GM19463 (cell line): ENCODE results near the gene KHDC1L.
"Not testable (repeated sequence)": the region's sequence is repeated elsewhere in the genome, so short reads cannot be mapped to it uniquely, and the experiment has no call there.

Experiments
- ATAC-seq: cut with Tn5 transposase; IDR thresholded peaks from one replicate; pipeline ENCODE4 v1.9.1; 2021; ENCODE audit warnings: mild to moderate bottlenecking, moderate library complexity; ENCODE audit not compliant: unreplicated experiment

KHDC1L gene

GRCh38 chr6:73225396-73225795 is at the start of gene KHDC1L:
Gene KHDC1L (minus strand): TSS chr6:73225496. CDS start chr6:73225408, 88 bp downstream.
- no peak for ATAC-seq

- not testable (repeated sequence) for ATAC-seq
These were observed 44.0 kb upstream of the KHDC1L start for GRCh38 chr6:73269296-73269695.

- ATAC-seq, result not testable (repeated sequence)
These were observed 43.6 kb upstream of the KHDC1L start for GRCh38 chr6:73268896-73269295.

- ATAC-seq, result no peak
These were observed 39.1 kb upstream of the KHDC1L start for GRCh38 chr6:73264446-73264845.

- ATAC-seq, result no peak
These were observed 38.2 kb upstream of the KHDC1L start for GRCh38 chr6:73263570-73263909.

GRCh38 chr6:73262671-73263569 is 37.6 kb upstream of the KHDC1L start, which contains the start of gene KHDC1:
Gene KHDC1 (minus strand): TSS chr6:73263196. CDS start chr6:73242517, 20,679 bp downstream.
- ATAC-seq, result peak; percentile 94

- ATAC-seq, result no peak
These were observed 33.4 kb upstream of the KHDC1L start for GRCh38 chr6:73258721-73259120.

GRCh38 chr6:73254323-73254722 is 29.0 kb upstream of the KHDC1L start:
- ATAC-seq, result not testable (repeated sequence)

- no peak for ATAC-seq
These were observed 27.4 kb upstream of the KHDC1L start for GRCh38 chr6:73252703-73253102.

GRCh38 chr6:73250016-73250415 is 24.7 kb upstream of the KHDC1L start:
- no peak for ATAC-seq

- no peak for ATAC-seq
These were observed 23.1 kb upstream of the KHDC1L start for GRCh38 chr6:73248192-73248903.

- ATAC-seq, result no peak
These were observed 16.7 kb upstream of the KHDC1L start for GRCh38 chr6:73242001-73242400.

- no peak for ATAC-seq
These were observed 15.4 kb upstream of the KHDC1L start for GRCh38 chr6:73240730-73241129.

- ATAC-seq, result no peak
These were observed 11.0 kb upstream of the KHDC1L start for GRCh38 chr6:73236144-73236750.

GRCh38 chr6:73234733-73235132 is 9.4 kb upstream of the KHDC1L start:
- ATAC-seq, result no peak

- not testable (repeated sequence) for ATAC-seq
These were observed 8.7 kb upstream of the KHDC1L start for GRCh38 chr6:73233971-73234370.

- ATAC-seq, result no peak
These were observed 7.8 kb upstream of the KHDC1L start for GRCh38 chr6:73233048-73233447.

GRCh38 chr6:73231986-73232391 is 6.7 kb upstream of the KHDC1L start:
- peak; percentile 91 for ATAC-seq

GRCh38 chr6:73227606-73228255 is 2.4 kb upstream of the KHDC1L start:
- ATAC-seq, result no peak

GRCh38 chr6:73216859-73217258 is 8.4 kb downstream of the KHDC1L start:
- ATAC-seq, result no peak

GRCh38 chr6:73209117-73209516 is 16.2 kb downstream of the KHDC1L start:
- ATAC-seq, result no peak
